ENCODE measurements around the gene DDRGK1.

DDRGK1 gene

GRCh38 chr20:3204124-3204794 lies at the start of gene DDRGK1:
TSS of gene DDRGK1 (minus strand) at chr20:3204682. CDS start at chr20:3204627, 55 bp downstream.
- peak; percentile 91 for DNase-seq (ENCODE audit: low spot score)

GRCh38 chr20:3251806-3252205 lies 47.3 kb upstream of the DDRGK1 start:
- no peak for DNase-seq (ENCODE audit: low spot score)

GRCh38 chr20:3250091-3250504 lies 45.6 kb upstream of the DDRGK1 start:
- no peak for DNase-seq (ENCODE audit: low spot score)

GRCh38 chr20:3248993-3249347 lies 44.5 kb upstream of the DDRGK1 start:
- DNase-seq (ENCODE audit: low spot score), result no peak

- no peak for DNase-seq (ENCODE audit: low spot score)
Observed at GRCh38 chr20:3248167-3248992, 43.9 kb upstream of the DDRGK1 start.

- DNase-seq (ENCODE audit: low spot score), result no peak
Observed at GRCh38 chr20:3247638-3248037, 43.2 kb upstream of the DDRGK1 start.

- DNase-seq (ENCODE audit: low spot score), result no peak
Observed at GRCh38 chr20:3246682-3247081, 42.2 kb upstream of the DDRGK1 start.

- no peak for DNase-seq (ENCODE audit: low spot score)
Observed at GRCh38 chr20:3245711-3246110, 41.2 kb upstream of the DDRGK1 start.

- no peak for DNase-seq (ENCODE audit: low spot score)
Observed at GRCh38 chr20:3245156-3245555, 40.7 kb upstream of the DDRGK1 start.

GRCh38 chr20:3244613-3245012 lies 40.1 kb upstream of the DDRGK1 start:
- DNase-seq (ENCODE audit: low spot score), result no peak

- no peak for DNase-seq (ENCODE audit: low spot score)
Observed at GRCh38 chr20:3243718-3244358, 39.4 kb upstream of the DDRGK1 start.

- DNase-seq (ENCODE audit: low spot score), result no peak
Observed at GRCh38 chr20:3242172-3242692, 37.8 kb upstream of the DDRGK1 start.

GRCh38 chr20:3240776-3241363 lies 36.4 kb upstream of the DDRGK1 start:
- DNase-seq (ENCODE audit: low spot score), result no peak

GRCh38 chr20:3239867-3240775 lies 35.6 kb upstream of the DDRGK1 start:
- DNase-seq (ENCODE audit: low spot score), result no peak

GRCh38 chr20:3239026-3239866 lies 34.8 kb upstream of the DDRGK1 start, which contains the start of gene SLC4A11:
TSS of gene SLC4A11 (minus strand) at chr20:3239190. CDS start at chr20:3239137, 53 bp downstream.
- DNase-seq (ENCODE audit: low spot score), result no peak

- DNase-seq (ENCODE audit: low spot score), result no peak
Observed at GRCh38 chr20:3238616-3239025, 34.1 kb upstream of the DDRGK1 start.

GRCh38 chr20:3237958-3238615 lies 33.6 kb upstream of the DDRGK1 start:
- DNase-seq (ENCODE audit: low spot score), result no peak

GRCh38 chr20:3237011-3237957 lies 32.8 kb upstream of the DDRGK1 start:
- DNase-seq (ENCODE audit: low spot score), result no peak
